Measurements from ENCODE around the gene TRAPPC12. TPM values are rescaled to one million over a fixed set of nuclear protein-coding genes. Genes with fewer than 3 reads are reported as not detected.
"Not testable (repeated sequence)": the region's sequence is repeated elsewhere in the genome, so short reads cannot be mapped to it uniquely, and the experiment has no call there.

TRAPPC12 gene
- total RNA-seq, 2 experiments from 2014 or later = 60.0 to 73.1 TPM

DNA sequence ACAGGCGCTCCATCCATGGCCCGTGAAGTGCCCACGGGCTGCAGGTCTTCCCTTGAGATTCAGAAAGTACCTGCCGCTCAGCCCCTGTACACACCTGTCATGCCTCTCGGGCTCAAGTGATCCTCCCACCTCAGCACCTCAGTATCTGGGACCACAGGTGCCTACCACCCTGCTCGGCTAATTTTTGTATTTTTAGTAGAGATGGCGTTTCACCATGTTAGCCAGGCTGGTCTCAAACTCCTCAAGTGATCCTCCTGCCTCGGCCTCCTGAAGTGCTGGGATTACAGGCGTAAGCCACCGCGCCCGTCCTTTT lies 112.9 kb downstream of the TRAPPC12 start:
- DNase-seq; H3K27ac Mint-ChIP-seq; POLR2A ChIA-PET; H3K4me3 Mint-ChIP-seq; H3K27me3 Mint-ChIP-seq; H3K9me3 Mint-ChIP-seq (ENCODE audit: low read depth); H3K36me3 Mint-ChIP-seq (ENCODE audit: low read depth); H3K4me1 Mint-ChIP-seq; intact Hi-C loops (cut with DNase I, micrococcal nuclease); ATAC-seq: not testable (repeated sequence)
- CTCF ChIA-PET = interaction anchor here (0.6 kb wide), 1 partner anchor 45 kb away, joined by 3 read pairs; no protein-coding TSS in a partner anchor

DNA sequence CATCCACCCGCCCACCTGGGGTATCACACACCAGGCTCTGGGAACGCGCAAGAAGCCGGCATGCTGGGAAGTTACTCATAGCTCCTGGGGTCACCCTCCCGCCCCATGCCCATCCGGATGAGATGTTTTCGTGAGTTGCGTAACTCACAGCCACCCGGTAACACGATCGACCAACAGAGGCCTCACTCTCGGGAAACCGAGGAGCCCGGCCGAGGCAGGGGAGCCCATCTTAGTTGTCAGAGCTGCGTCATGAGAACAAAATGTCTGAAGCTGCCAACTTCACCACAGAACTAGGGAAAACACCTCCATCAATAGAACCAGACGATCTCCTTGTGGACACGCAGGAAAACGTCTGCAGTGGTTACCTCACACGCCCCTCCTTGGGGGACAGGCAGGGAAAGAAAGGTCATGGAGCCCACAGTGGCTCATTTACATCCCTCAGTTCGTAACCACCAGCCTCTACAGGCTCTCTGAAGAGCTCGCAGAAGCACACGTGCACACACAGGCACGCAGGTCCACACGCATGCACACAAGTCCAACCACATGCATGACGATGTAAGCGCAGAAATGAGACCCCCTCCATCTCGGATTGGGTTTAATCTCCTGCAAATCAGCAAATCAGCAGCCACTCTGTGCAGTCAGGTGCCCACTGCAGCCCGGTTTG lies 113.6 kb downstream of the TRAPPC12 start:
- H3K27me3 Mint-ChIP-seq = no peaks in the 10 kb centered on the region
- CTCF ChIA-PET = interaction anchor here (0.6 kb wide), 1 partner anchor 45 kb away, joined by 3 read pairs; no protein-coding TSS in a partner anchor
- no peaks in the 10 kb centered on the region for H3K4me1 Mint-ChIP-seq
- H3K36me3 Mint-ChIP-seq (ENCODE audit: low read depth) = peaks cover 13% of the 10 kb centered on the region
- H3K9me3 Mint-ChIP-seq (ENCODE audit: low read depth) = no peaks in the 10 kb centered on the region
- POLR2A ChIA-PET = no interaction called here
- intact Hi-C loops (cut with DNase I, micrococcal nuclease) = no loop called here
- H3K4me3 Mint-ChIP-seq = no peak overlapping the region
- H3K27ac Mint-ChIP-seq = no peak overlapping the region
- no peak for DNase-seq
- no peak for ATAC-seq

GRCh38 chr2:3493615-3494007 lies 114.1 kb downstream of the TRAPPC12 start:
- no peaks in the 10 kb centered on the region for H3K4me1 Mint-ChIP-seq
- H3K9me3 Mint-ChIP-seq (ENCODE audit: low read depth) = no peaks in the 10 kb centered on the region
- DNase-seq = no peak
- peaks cover 15% of the 10 kb centered on the region for H3K36me3 Mint-ChIP-seq (ENCODE audit: low read depth)
- no peak for ATAC-seq
- CTCF ChIA-PET = no interaction called here
- intact Hi-C loops (cut with DNase I, micrococcal nuclease) = no loop called here
- no peak overlapping the region for H3K27ac Mint-ChIP-seq
- POLR2A ChIA-PET = no interaction called here
- no peak overlapping the region for H3K4me3 Mint-ChIP-seq
- H3K27me3 Mint-ChIP-seq = no peaks in the 10 kb centered on the region

DNA sequence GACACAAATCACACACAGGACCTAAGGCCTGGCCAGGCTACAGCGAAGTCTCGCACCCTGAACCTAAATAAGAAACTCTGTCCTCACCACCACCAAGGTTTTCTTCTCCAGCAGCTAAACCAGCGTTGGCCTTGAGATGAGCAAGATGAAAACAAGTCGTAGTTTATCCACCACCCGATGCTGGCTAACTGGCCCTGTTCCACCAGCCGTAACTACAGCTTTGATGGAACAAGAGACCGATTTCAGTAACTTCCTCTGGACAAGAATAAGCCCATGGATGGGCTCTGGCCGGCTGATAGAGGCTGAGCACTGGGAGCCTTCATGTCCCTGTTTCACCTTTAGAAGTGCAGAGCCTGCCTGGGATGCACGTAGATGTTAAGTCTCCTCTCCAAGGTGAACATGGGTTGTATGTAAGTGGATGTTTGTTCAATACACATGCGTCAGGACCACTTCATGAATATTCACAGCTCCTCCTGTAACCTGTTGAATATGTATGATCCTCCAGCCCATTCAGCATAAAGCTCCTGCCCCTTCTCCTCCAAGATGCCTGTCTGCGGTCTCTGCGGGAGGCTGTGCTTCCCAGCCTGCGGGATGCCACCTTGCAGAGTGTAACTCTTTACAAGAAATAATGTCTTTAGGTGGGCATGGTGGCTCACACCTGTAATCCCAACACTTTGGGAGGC lies 115.6 kb downstream of the TRAPPC12 start:
- POLR2A ChIA-PET = no interaction called here
- Mint-ChIP-seq H3K4me1 (no peaks in the 10 kb centered on the region), H3K27ac (no peak overlapping the region), H3K4me3 (no peak overlapping the region), H3K9me3 (ENCODE audit: low read depth) (no peaks in the 10 kb centered on the region), H3K27me3 (no peaks in the 10 kb centered on the region), H3K36me3 (ENCODE audit: low read depth) (peaks cover 25% of the 10 kb centered on the region)
- ATAC-seq (no peak), DNase-seq (no peak)
- CTCF ChIA-PET = no interaction called here
- intact Hi-C loops (cut with DNase I, micrococcal nuclease) = no loop called here

DNA sequence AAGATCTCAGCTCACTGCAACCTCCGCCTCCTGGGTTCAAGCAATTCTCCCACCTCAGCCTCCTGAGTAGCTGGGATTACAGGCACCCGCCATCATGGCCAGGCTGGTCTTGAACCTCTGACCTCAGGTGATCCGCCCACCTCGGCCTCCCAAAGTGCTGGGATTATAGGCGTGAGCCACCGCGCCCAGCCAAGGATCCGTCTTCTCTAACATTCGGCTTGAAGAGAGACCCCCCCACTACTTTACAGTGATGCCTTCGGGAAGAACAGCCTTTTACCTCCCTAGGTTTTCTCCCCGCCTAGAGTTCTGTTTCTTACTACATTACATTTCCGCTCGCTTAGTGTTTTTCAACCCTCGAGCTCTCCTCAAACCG lies 117.2 kb downstream of the TRAPPC12 start:
- POLR2A ChIA-PET; H3K9me3 Mint-ChIP-seq (ENCODE audit: low read depth); intact Hi-C loops (cut with DNase I, micrococcal nuclease); H3K27me3 Mint-ChIP-seq; CTCF ChIA-PET; H3K4me1 Mint-ChIP-seq; H3K4me3 Mint-ChIP-seq; ATAC-seq; H3K27ac Mint-ChIP-seq; DNase-seq: not testable (repeated sequence)
- H3K36me3 Mint-ChIP-seq (ENCODE audit: low read depth) = peaks cover 28% of the 10 kb centered on the region

DNA sequence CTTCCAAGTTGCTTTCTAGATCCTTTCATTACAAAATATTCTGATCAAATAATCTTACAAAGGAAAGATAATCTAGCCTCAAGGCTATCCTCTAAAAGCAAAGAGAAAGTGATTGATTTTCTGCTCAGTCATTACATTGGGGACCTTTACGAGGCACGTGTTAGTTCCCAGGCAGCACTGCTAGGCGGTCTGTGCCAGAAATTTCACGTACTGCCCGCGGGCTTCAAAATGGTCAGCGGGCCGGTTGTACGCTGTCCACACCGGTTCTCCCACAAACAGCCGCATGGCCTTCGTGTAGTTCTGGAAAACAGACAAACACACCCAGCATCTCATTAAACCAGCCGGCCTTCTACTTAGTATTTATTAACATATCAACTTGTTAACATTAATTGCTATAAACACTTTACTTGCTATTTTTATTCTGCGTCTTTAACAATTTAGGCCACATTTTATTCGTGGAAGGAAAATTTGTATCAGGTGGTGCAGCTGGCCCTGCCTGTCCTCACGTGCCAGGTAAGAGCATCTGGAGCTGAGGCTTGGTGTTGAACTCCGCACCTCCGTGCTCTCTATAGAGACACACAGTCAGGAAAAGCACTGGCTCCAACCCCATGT lies 119.4 kb downstream of the TRAPPC12 start:
- ChIA-PET POLR2A (no interaction called here), CTCF (no interaction called here)
- Mint-ChIP-seq H3K4me3 (no peak overlapping the region), H3K27me3 (no peaks in the 10 kb centered on the region), H3K36me3 (ENCODE audit: low read depth) (peaks cover 38% of the 10 kb centered on the region), H3K9me3 (ENCODE audit: low read depth) (no peaks in the 10 kb centered on the region), H3K27ac (no peak overlapping the region), H3K4me1 (no peaks in the 10 kb centered on the region)
- no peak for DNase-seq
- intact Hi-C loops (cut with DNase I, micrococcal nuclease) = no loop called here
- no peak for ATAC-seq

GRCh38 chr2:3500326-3500899 lies 120.9 kb downstream of the TRAPPC12 start:
- intact Hi-C loops (cut with DNase I, micrococcal nuclease) = no loop called here
- no peaks in the 10 kb centered on the region for H3K27me3 Mint-ChIP-seq
- CTCF ChIA-PET = no interaction called here
- no peak overlapping the region for H3K27ac Mint-ChIP-seq
- ATAC-seq (no peak), DNase-seq (no peak)
- H3K36me3 Mint-ChIP-seq (ENCODE audit: low read depth) = peaks cover 48% of the 10 kb centered on the region
- H3K4me3 Mint-ChIP-seq = no peak overlapping the region
- POLR2A ChIA-PET = no interaction called here
- no peaks in the 10 kb centered on the region for H3K9me3 Mint-ChIP-seq (ENCODE audit: low read depth)
- no peaks in the 10 kb centered on the region for H3K4me1 Mint-ChIP-seq

DNA sequence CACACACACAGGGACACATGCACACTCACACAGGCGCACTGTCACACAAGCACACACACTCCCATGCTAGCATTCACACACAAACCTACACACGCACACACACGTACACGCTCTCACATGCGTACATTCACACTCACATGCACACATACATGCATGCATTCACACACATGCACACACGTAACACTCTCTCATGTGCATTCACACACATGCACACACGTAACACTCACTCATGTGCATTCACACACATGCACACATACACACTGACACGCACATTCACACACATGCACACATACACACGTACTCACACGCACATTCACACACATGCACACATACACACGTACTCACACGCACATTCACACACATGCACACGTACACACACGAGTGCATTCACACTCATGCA lies 123.6 kb downstream of the TRAPPC12 start:
- POLR2A ChIA-PET = no interaction called here

DNA sequence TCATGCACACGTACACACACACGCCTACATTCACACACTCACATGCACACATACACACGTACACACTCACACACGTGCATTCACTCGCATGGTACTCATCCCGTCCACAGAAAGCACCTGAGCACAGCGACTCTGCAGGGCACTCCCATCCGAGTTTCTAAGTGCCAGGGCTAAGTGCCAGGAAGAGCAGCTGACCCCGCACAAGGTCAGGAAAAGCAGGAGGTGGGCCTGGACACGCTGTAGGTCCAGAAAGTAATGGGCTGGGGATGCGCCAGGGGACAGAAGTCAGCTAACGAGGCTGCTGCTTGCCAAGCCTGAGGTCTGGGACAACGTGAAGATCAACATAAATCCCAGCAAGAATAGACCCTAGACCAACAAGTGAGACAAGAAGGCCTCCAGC lies 124.0 kb downstream of the TRAPPC12 start:
- CTCF ChIA-PET = no interaction called here
- Mint-ChIP-seq H3K9me3 (ENCODE audit: low read depth) (peaks cover 2% of the 10 kb centered on the region), H3K36me3 (ENCODE audit: low read depth) (peaks cover 49% of the 10 kb centered on the region), H3K4me3 (no peak overlapping the region), H3K27me3 (no peaks in the 10 kb centered on the region), H3K4me1 (no peaks in the 10 kb centered on the region), H3K27ac (no peak overlapping the region)
- intact Hi-C loops (cut with DNase I, micrococcal nuclease) = no loop called here
- DNase-seq (no peak), ATAC-seq (no peak)
- POLR2A ChIA-PET = no interaction called here

More for the DNA sequence above, 123.6 kb downstream of the TRAPPC12 start:
- Mint-ChIP-seq H3K9me3 (ENCODE audit: low read depth) (no peaks in the 10 kb centered on the region), H3K4me1 (no peaks in the 10 kb centered on the region), H3K27me3 (no peaks in the 10 kb centered on the region), H3K27ac (no peak overlapping the region), H3K4me3 (no peak overlapping the region), H3K36me3 (ENCODE audit: low read depth) (peaks cover 49% of the 10 kb centered on the region)
- no peak for DNase-seq
- no peak for ATAC-seq
- intact Hi-C loops (cut with DNase I, micrococcal nuclease) = no loop called here
- CTCF ChIA-PET = no interaction called here

GRCh38 chr2:3504741-3505140 lies 125.2 kb downstream of the TRAPPC12 start:
- Mint-ChIP-seq H3K27me3 (no peaks in the 10 kb centered on the region), H3K9me3 (ENCODE audit: low read depth) (peaks cover 4% of the 10 kb centered on the region), H3K27ac (no peak overlapping the region), H3K36me3 (ENCODE audit: low read depth) (peaks cover 51% of the 10 kb centered on the region), H3K4me1 (no peaks in the 10 kb centered on the region), H3K4me3 (no peak overlapping the region)
- ChIA-PET CTCF (no interaction called here), POLR2A (no interaction called here)
- intact Hi-C loops (cut with DNase I, micrococcal nuclease) = no loop called here
- ATAC-seq = no peak
- no peak for DNase-seq

DNA sequence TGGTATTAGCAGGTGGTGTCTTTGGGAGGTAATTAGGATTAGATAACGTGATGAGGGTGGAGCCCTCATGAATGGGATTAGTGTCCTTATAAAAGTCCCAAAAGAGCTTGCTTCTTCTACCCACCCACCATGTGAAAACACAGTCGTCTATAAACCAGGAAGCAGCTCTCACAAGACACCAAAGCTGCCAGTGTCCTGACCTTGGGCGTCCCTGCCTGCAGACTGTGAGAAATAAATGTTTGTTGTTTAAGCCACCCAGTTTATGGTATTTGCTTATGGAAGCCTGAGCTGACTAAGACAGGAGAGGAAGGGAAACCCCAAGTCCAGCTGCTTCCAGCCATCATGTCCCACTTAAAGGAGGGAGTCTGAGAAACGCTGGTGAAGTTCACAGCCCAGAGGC lies 126.3 kb downstream of the TRAPPC12 start:
- ATAC-seq (no peak), DNase-seq (no peak)
- peaks cover 55% of the 10 kb centered on the region for H3K36me3 Mint-ChIP-seq (ENCODE audit: low read depth)
- POLR2A ChIA-PET = no interaction called here
- no peaks in the 10 kb centered on the region for H3K4me1 Mint-ChIP-seq
- CTCF ChIA-PET = no interaction called here
- H3K27ac Mint-ChIP-seq = no peak overlapping the region
- H3K9me3 Mint-ChIP-seq (ENCODE audit: low read depth) = peaks cover 4% of the 10 kb centered on the region
- intact Hi-C loops (cut with DNase I, micrococcal nuclease) = no loop called here
- no peaks in the 10 kb centered on the region for H3K27me3 Mint-ChIP-seq
- H3K4me3 Mint-ChIP-seq = no peak overlapping the region

DNA sequence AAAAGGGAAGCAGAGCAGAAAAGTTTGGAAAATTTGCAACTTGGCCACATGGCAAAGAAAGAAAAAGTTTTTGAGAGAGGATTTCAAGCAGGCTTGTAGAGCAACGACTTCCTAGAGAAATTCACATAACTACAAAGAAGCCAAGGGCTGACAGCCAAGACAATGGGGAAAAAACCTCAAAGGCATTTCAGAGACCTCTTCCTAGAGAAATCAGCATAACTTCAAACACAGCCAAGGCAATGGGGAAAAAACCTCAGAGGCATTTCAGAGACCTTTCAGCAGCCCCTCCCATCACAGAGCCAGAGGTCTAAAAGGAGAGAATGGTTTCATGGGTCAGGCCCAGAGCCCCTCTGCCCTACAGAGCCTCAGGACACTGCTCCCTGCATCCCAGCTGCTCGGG lies 132.6 kb downstream of the TRAPPC12 start:
- peaks cover 21% of the 10 kb centered on the region for H3K9me3 Mint-ChIP-seq (ENCODE audit: low read depth)
- no peaks in the 10 kb centered on the region for H3K27me3 Mint-ChIP-seq
- DNase-seq (no peak), ATAC-seq (no peak)
- intact Hi-C loops (cut with DNase I, micrococcal nuclease) = no loop called here
- no peak overlapping the region for H3K27ac Mint-ChIP-seq
- H3K4me3 Mint-ChIP-seq = no peak overlapping the region
- peaks cover 81% of the 10 kb centered on the region for H3K36me3 Mint-ChIP-seq (ENCODE audit: low read depth)
- ChIA-PET CTCF (interaction anchor here (1.6 kb wide), 1 partner anchor 60 kb away, joined by 3 read pairs; no protein-coding TSS in a partner anchor), POLR2A (no interaction called here)
- H3K4me1 Mint-ChIP-seq = peaks cover 7% of the 10 kb centered on the region

All from activated CD4-positive, alpha-beta T cell treated with anti-CD3 and anti-CD28 coated beads for 36 hours (primary cell).